Activated CD4-positive, CD25-positive, alpha-beta regulatory T cell (primary cell): ENCODE results near the gene SRL.
"Not testable (repeated sequence)": the region's sequence is repeated elsewhere in the genome, so short reads cannot be mapped to it uniquely, and the experiment has no call there.

Experiments
- DNase-seq, 4 experiments: peaks; one replicate each; lab custom pipeline; 2025; lab: John Stamatoyannopoulos, UW

Gene SRL

GRCh38 chr16:4160658-4161430, 81.0 kb downstream of the SRL start:
- DNase-seq, result no peak

GRCh38 chr16:4159726-4160125, 82.2 kb downstream of the SRL start:
- no peak for DNase-seq

- DNase-seq, result no peak
Observed at GRCh38 chr16:4158143-4159093, 83.5 kb downstream of the SRL start.

GRCh38 chr16:4157376-4157825, 84.5 kb downstream of the SRL start:
- no peak for DNase-seq

- not testable (repeated sequence) for DNase-seq
Observed at GRCh38 chr16:4156503-4156902, 85.4 kb downstream of the SRL start.

- not testable (repeated sequence) for DNase-seq
Observed at GRCh38 chr16:4153364-4153763, 88.5 kb downstream of the SRL start.

GRCh38 chr16:4152267-4152666, 89.6 kb downstream of the SRL start:
- no peak for DNase-seq

- no peak for DNase-seq
Observed at GRCh38 chr16:4147236-4147635, 94.6 kb downstream of the SRL start.

- DNase-seq, result no peak
Observed at GRCh38 chr16:4142268-4142667, 99.6 kb downstream of the SRL start.

GRCh38 chr16:4141604-4142003, 100.3 kb downstream of the SRL start:
- DNase-seq, result no peak

GRCh38 chr16:4140652-4141051, 101.2 kb downstream of the SRL start:
- DNase-seq, result no peak

- no peak for DNase-seq
Observed at GRCh38 chr16:4139968-4140367, 101.9 kb downstream of the SRL start.
